Immature natural killer cell (primary cell): Measurements from ENCODE around the gene SLC23A2. TPM values are rescaled to one million over a fixed set of nuclear protein-coding genes. Genes with fewer than 3 reads are reported as not detected.
A peak's percentile ranks its signal among the peaks of the same experiment; 100 is the strongest.
"Not testable (repeated sequence)": the region's sequence is repeated elsewhere in the genome, so short reads cannot be mapped to it uniquely, and the experiment has no call there.

Experiments used
- DNase-seq, 3 donors: peaks; one replicate each; pipeline ENCODE4 v3.0.0; 2022; ENCODE audit warnings: mixed read lengths in 1 of 3
- H3K27ac Mint-ChIP-seq, 6 donors: one replicate each; pipeline ENCODE4 v1.8.0; 2020; ENCODE audit warnings: mixed read lengths in 6 of 6, mild to moderate bottlenecking in 5 of 6, inconsistent platforms in 4 of 6, moderate library complexity in 3 of 6
- H3K27me3 Mint-ChIP-seq, 3 donors: one replicate each; pipeline ENCODE4 v1.8.0; 2020 to 2021; ENCODE audit warnings: low read depth in 3 of 3, mild to moderate bottlenecking in 3 of 3, mixed read lengths in 3 of 3, moderate library complexity in 3 of 3, inconsistent platforms in 1 of 3
- H3K36me3 Mint-ChIP-seq, 3 donors: one replicate each; pipeline ENCODE4 v1.8.0; 2020; ENCODE audit warnings: mixed read lengths in 3 of 3, inconsistent platforms in 2 of 3, mild to moderate bottlenecking in 2 of 3
- H3K4me1 Mint-ChIP-seq, 2 donors: one replicate each; pipeline ENCODE4 v1.8.0; 2020; ENCODE audit warnings: inconsistent platforms in 2 of 2, mild to moderate bottlenecking in 2 of 2, mixed read lengths in 2 of 2, moderate library complexity in 1 of 2
- H3K4me3 Mint-ChIP-seq, 5 donors: one replicate each; pipeline ENCODE4 v1.8.0; 2020; ENCODE audit warnings: mild to moderate bottlenecking in 5 of 5, mixed read lengths in 5 of 5, inconsistent platforms in 3 of 5, moderate library complexity in 3 of 5
- H3K9me3 Mint-ChIP-seq, 6 donors: one replicate each; pipeline ENCODE4 v1.8.0; 2020; ENCODE audit warnings: mild to moderate bottlenecking in 6 of 6, mixed read lengths in 6 of 6, inconsistent platforms in 4 of 6, moderate library complexity in 3 of 6
- polyA plus RNA-seq, 3 donors: library from polyadenylated mRNA; unstranded; fragments of 300-500 nt; fragmentation: Illumina TruSeq; gene quantifications; one replicate each; pipeline ENCODE4 v1.2.3, GENCODE V29; 2021

The SLC23A2 gene
- polyA plus RNA-seq, 3 donors from 2014 or later, result 5.0 to 9.3 (median 5.1) TPM

DNA sequence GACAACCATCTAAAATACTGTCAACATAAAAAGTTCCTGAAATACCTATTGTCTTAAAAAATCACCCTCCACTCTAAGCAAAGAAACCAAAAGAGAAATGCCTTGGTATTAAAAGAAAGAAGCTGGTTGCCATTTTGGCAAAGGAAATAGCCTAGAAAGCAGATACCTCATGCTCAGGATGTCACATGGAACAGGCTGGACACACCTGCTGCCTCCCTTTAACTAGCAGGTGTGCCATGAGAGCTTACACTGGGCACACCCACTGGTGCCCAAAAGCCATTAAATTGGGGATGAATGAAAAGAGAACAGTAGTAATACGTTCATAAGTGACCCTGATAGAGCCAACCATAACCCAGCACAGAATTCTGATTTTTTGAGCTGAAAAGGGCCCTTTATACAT is 1.5 kb downstream of the SLC23A2 start:
- no peak for DNase-seq
- H3K36me3 Mint-ChIP-seq, result no peaks in the 10 kb centered on the region

DNA sequence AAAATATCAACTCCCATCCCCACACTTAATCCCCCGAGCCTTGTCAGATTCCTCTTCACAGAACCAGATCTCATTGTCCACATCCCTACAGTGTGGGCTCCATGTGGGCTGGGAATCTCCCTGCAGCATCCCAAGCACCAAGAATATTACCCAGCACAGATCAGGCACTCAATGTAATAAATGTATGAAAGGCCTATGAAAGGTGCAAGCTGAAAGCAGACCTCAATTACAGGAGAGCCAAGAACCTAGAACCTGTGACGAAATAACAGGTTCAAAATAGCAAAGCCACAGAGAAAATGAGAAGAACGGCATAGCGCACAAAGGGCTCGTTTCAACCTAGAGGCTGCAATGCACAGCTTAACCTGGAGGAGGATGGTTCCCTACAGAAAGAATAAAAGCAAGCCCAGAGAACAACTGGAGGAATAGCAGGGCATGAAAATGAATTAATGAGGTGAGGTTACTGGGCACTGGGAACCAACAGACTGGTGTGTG is 3.1 kb downstream of the SLC23A2 start:
- Mint-ChIP-seq H3K4me1 (peaks cover 49 to 72% of the 10 kb centered on the region in 2 donors), H3K27me3 (peaks cover 4 to 9% (median 6%) of the 10 kb centered on the region in 3 donors), H3K36me3 (no peaks in the 10 kb centered on the region), H3K27ac (peak overlapping the region in 4 of 6 donors; percentile 19 to 41 (median 34)), H3K9me3 (no peaks in the 10 kb centered on the region), H3K4me3 (peak overlapping the region in 4 of 5 donors; percentile 12 to 71 (median 41))
- DNase-seq, result peak in 1 of 3 donors; percentile 7

More for the DNA sequence above, 1.5 kb downstream of the SLC23A2 start:
- peak overlapping the region in 5 of 6 donors; percentile 35 to 94 (median 81) for H3K27ac Mint-ChIP-seq
- H3K4me1 Mint-ChIP-seq, result peaks cover 45 to 56% of the 10 kb centered on the region in 2 donors
- H3K27me3 Mint-ChIP-seq, result peaks cover 4 to 9% (median 6%) of the 10 kb centered on the region in 3 donors
- peak overlapping the region; percentile 87 to 96 (median 94) for H3K4me3 Mint-ChIP-seq
- H3K9me3 Mint-ChIP-seq, result no peaks in the 10 kb centered on the region

DNA sequence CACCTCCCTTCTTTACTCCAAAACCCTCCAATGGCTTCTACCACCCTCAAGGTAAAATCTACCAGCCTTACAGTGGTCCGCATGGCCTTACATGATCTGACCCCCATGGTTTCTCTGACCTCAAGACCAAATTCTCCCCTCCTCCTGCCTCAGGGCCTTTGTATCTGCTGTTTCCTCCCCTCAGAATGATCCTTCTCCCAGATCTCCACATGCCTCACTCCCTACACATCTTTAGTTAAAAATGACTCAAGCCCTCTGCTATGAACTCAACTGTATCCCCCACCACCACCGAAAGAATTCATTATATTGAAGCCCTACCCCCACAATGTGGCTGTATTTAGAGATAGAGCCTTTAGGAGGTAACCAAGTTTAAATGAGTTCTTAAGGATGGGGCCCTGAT is 4.1 kb downstream of the SLC23A2 start:
- Mint-ChIP-seq H3K36me3 (no peaks in the 10 kb centered on the region), H3K27ac (peak overlapping the region in 1 of 6 donors; percentile 11), H3K4me1 (peaks cover 47 to 69% of the 10 kb centered on the region in 2 donors), H3K4me3 (no peak overlapping the region), H3K9me3 (no peaks in the 10 kb centered on the region), H3K27me3 (peaks cover 4 to 9% (median 6%) of the 10 kb centered on the region in 3 donors)
- no peak for DNase-seq

DNA sequence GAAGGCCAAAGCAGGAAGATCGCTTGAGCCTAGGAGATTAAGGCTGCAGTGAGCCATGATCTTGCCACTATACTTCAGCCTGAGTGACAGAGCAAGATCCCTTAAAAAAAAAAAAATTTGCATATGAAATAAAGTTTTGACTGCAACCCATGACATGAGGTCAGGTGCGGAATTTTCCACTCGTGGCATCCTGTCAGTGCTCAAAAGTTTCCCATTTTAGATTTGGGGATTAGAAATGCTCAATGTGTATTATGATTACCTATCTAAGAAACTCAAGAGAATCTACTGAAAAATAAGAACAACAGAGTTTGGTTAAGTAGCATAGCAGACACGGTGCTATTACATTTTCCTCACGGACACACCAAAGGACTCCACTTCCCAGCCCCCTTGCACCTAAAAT is 11.7 kb downstream of the SLC23A2 start:
- peak overlapping the region in 3 of 6 donors; percentile 11 to 42 (median 27) for H3K27ac Mint-ChIP-seq
- H3K9me3 Mint-ChIP-seq, result no peaks in the 10 kb centered on the region
- H3K36me3 Mint-ChIP-seq, result peaks cover 0 to 6% (median 0%) of the 10 kb centered on the region in 3 donors
- no peak overlapping the region for H3K4me3 Mint-ChIP-seq
- peaks cover 22 to 42% of the 10 kb centered on the region in 2 donors for H3K4me1 Mint-ChIP-seq
- H3K27me3 Mint-ChIP-seq, result peaks cover 0 to 3% (median 0%) of the 10 kb centered on the region in 3 donors
- no peak for DNase-seq

DNA sequence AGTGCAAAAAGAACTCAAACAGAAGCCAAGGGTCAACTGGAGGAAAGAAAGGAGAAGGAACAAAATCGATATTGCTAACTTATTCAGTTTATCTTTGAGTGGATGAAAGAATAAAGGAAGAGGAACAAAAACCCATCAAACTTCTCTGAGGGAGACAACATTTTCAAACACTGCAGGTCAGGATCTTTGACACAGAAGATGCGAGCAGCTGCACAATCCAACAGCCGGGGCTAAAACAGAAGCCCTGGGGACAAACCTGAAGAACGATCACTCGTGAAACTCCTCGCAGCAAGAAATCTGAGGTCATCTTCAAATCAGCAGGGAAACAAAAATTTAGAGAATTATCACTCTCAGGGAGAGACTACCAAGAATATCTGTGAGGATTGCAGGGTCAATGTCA is 14.2 kb downstream of the SLC23A2 start:
- H3K27me3 Mint-ChIP-seq, result peaks cover 0 to 3% (median under 1%) of the 10 kb centered on the region in 3 donors
- peaks cover 23 to 28% of the 10 kb centered on the region in 2 donors for H3K4me1 Mint-ChIP-seq

DNA sequence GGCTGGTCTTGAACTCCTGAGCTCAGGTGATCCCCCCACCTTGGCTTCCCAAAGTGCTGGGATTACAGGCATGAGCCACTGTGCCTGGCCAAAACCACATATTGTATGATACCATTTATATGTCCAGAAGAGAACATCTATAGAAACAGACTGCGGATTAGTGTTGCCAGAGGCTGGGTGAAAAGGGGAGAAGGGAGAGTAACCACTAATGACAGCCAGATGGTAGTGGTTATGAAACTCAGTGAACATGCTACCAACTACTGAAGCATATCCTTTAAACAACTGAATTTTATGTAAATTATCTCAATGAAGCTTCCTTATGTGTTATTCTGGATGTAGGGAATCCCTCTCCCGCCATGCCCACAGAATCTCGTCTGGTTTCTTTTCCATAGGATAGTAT is 15.7 kb downstream of the SLC23A2 start:
- DNase-seq, result no peak
- Mint-ChIP-seq H3K4me3 (no peak overlapping the region), H3K4me1 (peaks cover 24 to 33% of the 10 kb centered on the region in 2 donors), H3K36me3 (peaks cover 0 to 6% (median 0%) of the 10 kb centered on the region in 3 donors), H3K27me3 (peaks cover 0 to 3% (median 2%) of the 10 kb centered on the region in 3 donors), H3K27ac (no peak overlapping the region), H3K9me3 (no peaks in the 10 kb centered on the region)

More for the DNA sequence above, 14.2 kb downstream of the SLC23A2 start:
- no peak for DNase-seq
- Mint-ChIP-seq H3K4me3 (no peak overlapping the region), H3K27ac (peak overlapping the region in 3 of 6 donors; percentile 59 to 71 (median 60)), H3K36me3 (peaks cover 0 to 6% (median 0%) of the 10 kb centered on the region in 3 donors), H3K9me3 (no peaks in the 10 kb centered on the region)

DNA sequence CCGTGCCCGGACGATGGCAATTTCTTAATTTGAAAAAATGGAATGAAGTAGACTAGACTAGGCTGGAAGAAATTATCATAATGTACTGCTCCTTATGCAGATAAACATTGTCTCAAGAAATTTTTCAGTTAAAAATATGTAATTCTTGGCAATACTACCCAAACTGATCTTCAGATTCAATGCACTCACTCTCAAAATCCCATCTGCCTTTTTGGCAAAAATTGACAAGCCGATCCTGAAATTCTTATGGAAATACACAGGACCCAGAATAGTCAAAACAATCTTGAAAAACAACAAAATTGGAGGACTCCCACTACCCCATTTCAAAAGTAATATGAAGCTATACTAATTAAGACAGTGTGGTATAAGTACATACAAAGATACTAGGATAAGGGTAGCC is 19.0 kb downstream of the SLC23A2 start:
- DNase-seq, result no peak
- Mint-ChIP-seq H3K27me3 (peaks cover 0 to 3% (median 2%) of the 10 kb centered on the region in 3 donors), H3K4me3 (no peak overlapping the region), H3K9me3 (no peaks in the 10 kb centered on the region), H3K36me3 (peaks cover 0 to 5% (median 0%) of the 10 kb centered on the region in 3 donors), H3K27ac (no peak overlapping the region), H3K4me1 (peaks cover 23 to 28% of the 10 kb centered on the region in 2 donors)

DNA sequence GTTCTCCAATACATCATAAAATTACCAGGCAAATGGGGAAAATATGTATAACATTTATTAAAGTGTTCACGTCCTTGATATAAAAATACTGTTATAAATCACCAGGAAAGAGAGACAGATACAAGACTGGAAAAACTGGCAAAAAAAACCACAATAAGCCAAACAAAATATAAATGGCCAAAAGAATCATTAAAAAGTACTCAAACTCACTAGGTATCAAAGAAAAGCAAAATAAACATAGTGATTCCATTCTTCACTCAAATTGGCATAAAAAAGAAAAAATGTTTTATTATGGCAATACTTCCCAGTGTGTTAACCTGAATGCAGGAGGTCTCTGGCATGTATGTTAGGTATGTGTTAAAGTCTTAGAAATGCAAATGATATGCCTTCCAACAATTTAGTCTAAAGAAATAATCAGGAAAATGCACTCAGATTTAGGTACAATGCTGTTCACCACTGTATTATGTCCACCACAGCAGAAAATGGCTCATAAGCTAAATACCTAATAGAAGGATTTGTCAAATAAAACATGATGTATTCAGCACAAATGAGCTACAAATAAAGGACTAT is 21.4 kb downstream of the SLC23A2 start:
- H3K4me1 Mint-ChIP-seq, result peaks cover 12 to 13% of the 10 kb centered on the region in 2 donors
- no peak for DNase-seq
- peak overlapping the region in 1 of 6 donors; percentile 27 for H3K27ac Mint-ChIP-seq
- H3K9me3 Mint-ChIP-seq, result no peaks in the 10 kb centered on the region
- H3K4me3 Mint-ChIP-seq, result no peak overlapping the region
- H3K27me3 Mint-ChIP-seq, result peaks cover 0 to 2% (median 0%) of the 10 kb centered on the region in 3 donors
- H3K36me3 Mint-ChIP-seq, result no peaks in the 10 kb centered on the region

DNA sequence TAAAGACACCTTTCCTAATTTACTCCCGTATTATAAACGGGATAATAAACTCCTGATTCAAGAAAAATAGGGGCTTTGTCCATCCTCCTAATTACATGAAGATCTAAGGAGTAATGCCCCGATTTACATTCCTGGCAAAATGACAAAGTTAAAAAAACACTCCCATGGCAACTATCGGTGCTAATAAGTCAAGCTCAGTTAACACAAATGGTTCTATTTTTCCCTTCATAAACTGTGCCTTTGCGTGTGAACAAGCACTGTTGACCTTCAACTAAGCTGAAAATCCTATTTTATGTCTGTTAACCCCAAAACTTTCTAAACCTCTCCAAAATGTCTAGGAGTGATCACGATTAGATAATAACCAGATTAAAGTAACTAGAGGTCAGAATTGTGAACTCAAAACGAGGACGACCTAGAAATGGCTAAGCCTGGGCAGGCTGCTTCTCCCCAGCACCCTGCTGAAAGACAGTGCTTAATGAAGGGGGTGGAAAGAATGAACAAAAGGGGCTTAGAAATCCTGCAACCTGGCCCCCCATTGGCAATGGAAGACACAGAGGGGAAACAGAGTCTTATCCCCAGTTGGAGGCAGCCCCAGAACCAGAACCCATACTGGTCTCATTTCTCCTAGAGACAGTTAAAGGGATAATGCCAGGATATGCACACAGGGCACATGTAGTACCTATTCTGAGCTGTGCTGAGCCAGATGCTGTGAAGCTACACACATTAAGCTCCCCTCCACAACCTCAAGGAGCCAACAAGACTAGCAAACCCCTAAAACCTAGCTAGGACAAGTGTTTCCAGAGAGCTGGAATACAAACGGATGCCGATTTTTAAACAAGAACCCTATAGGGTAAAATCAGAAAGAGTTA is 23.0 kb downstream of the SLC23A2 start:
- H3K9me3 Mint-ChIP-seq, result no peaks in the 10 kb centered on the region
- DNase-seq, result no peak

DNA sequence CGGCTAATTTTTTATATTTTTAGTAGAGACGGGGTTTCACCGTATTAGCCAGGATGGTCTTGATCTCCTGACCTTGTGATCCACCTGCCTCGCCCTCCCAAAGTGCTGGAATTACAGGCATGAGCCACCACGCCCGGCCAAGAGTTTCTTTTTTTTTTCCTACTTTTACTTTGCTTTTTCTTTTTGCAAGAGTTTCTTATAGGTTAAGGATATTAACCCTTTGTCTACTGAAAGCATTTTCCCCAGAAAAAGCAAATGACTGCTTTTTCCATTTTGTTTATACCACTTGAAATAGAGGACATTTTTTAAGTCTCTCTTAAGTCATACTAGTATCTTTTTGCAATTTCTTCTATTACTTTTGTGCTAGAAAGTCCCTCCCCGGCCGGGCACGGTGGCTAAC is 25.3 kb downstream of the SLC23A2 start:
- not testable (repeated sequence) for H3K4me3 Mint-ChIP-seq, H3K36me3 Mint-ChIP-seq, H3K9me3 Mint-ChIP-seq, H3K27me3 Mint-ChIP-seq, H3K27ac Mint-ChIP-seq, DNase-seq
- H3K4me1 Mint-ChIP-seq, result peaks cover 25 to 29% of the 10 kb centered on the region in 2 donors

More for the DNA sequence above, 23.0 kb downstream of the SLC23A2 start:
- Mint-ChIP-seq H3K4me3 (no peak overlapping the region), H3K4me1 (peaks cover 21 to 22% of the 10 kb centered on the region in 2 donors), H3K27me3 (peaks cover 0 to 2% (median 0%) of the 10 kb centered on the region in 3 donors), H3K36me3 (no peaks in the 10 kb centered on the region), H3K27ac (no peak overlapping the region)

DNA sequence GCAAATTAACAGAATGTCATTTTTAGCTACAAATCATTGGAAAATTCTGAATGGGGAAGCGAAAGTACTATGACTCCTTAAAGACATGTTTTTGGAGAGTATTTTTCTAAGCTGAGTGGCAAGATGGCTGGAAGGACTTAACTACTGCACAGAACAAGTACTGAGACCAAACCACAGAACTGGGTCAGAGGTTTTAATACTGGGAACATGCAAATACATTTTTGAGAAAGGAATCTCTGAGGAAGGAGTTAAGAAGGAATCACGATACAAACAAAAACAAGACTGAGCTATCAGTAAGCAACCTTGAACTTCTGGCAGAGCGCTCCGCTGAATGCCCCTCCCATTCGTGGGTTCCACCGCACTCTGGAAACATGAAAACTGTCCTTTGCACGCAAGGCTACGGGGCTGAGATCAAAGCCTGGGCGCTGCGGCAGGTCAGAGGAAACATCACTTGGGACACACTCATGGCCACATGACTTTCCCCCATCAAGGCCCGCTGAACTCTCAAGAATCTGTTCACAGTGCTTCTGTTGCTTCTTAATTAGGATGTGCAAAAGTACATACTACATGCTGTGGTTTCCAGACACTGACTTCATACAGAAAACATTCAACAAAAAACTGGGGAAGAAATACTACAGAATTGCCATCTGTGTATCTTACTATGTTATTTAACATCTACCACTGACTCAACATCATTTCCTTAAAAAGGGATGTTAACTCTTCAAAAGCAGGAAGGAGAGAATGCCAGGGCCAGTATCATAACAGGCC is 27.8 kb downstream of the SLC23A2 start:
- no peaks in the 10 kb centered on the region for H3K9me3 Mint-ChIP-seq
- DNase-seq, result peak; percentile 22 to 35 (median 27)
- H3K27me3 Mint-ChIP-seq, result no peaks in the 10 kb centered on the region

DNA sequence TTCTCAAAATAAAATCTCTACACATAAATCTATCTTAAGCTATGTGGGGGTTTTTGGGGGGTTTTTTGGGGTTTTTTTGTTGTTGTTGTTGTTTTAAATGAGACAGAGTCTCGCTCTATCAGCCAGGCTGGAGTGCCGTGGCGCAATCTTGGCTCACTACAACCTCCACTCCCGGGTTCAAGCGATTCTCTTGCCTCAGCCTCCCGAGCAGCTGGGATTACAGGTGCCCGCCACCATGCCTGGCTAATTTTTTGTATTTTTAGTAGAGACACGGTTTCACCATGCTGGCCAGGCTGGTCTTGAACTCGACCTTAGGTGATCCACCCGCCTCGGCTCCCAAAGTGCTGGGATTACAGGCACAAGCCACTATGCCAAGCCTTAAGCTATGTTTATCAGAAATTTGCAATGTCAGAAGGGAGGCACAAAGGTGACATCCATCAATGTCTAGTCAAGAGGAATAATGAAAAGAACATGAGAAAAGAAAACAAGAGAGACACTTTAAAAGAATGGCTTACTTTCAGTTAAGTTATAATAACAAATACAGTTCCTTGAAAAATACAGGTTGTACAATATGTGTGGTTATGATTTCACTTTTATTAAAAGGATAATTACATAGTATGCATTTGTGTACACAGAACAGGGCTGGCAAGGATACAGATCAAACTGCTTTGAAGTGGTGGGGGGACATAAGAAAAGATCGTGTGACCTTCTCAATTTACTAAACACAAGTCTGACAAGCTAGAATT is 28.6 kb downstream of the SLC23A2 start:
- peaks cover 17% of the 10 kb centered on the region in 2 donors for H3K4me1 Mint-ChIP-seq
- peak overlapping the region in 5 of 6 donors; percentile 69 to 80 (median 71) for H3K27ac Mint-ChIP-seq
- H3K4me3 Mint-ChIP-seq, result peak overlapping the region; percentile 58 to 85 (median 78)
- DNase-seq, result no peak
- H3K36me3 Mint-ChIP-seq, result peaks cover 4 to 7% (median 6%) of the 10 kb centered on the region in 3 donors
- H3K9me3 Mint-ChIP-seq, result no peaks in the 10 kb centered on the region
- H3K27me3 Mint-ChIP-seq, result no peaks in the 10 kb centered on the region

More for the DNA sequence above, 27.8 kb downstream of the SLC23A2 start:
- peak overlapping the region; percentile 69 to 81 (median 72) for H3K27ac Mint-ChIP-seq
- H3K36me3 Mint-ChIP-seq, result no peaks in the 10 kb centered on the region
- H3K4me1 Mint-ChIP-seq, result peaks cover 17 to 21% of the 10 kb centered on the region in 2 donors
- peak overlapping the region; percentile 58 to 85 (median 78) for H3K4me3 Mint-ChIP-seq
